ENCODE results near the gene POC1A. TPM values are rescaled to one million over a fixed set of nuclear protein-coding genes. Genes with fewer than 3 reads are reported as not detected.
"Not testable (repeated sequence)": the region's sequence is repeated elsewhere in the genome, so short reads cannot be mapped to it uniquely, and the experiment has no call there.

The POC1A gene
- total RNA-seq, 6 donors from 2014 or later, result 1.0 to 4.2 (median 2.8) TPM

DNA sequence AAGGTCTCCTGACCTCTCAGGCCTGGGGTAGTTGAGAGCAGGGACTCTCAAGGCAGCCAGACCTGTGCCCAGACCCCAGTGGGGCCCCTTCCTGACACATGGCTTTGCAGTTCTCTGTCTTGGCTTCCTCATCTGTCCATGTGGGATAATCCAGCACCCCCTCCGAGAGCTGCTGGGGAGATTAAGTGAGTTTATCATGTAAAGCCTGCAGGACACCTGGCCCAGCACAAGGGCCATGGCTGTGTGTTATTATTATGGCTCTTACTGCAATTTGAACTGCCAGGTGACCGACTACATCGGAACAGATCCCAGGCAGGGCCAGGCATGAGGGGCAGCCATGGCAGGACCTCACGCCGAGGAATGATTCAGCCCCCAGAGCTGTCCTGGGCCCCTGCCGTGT lies 110.5 kb downstream of the POC1A start:
- WGBS, 2 donors, result 85 to 86% methylated on average over 6 of the region's 6 CpGs
- no peaks in the 10 kb centered on the region for H3K27me3 ChIP-seq
- peaks cover 0 to 8% (median 0%) of the 10 kb centered on the region in 4 donors for H3K36me3 ChIP-seq
- no peaks in the 10 kb centered on the region for H3K9me3 ChIP-seq
- H3K27ac ChIP-seq, result peak overlapping the region in 2 of 4 donors; percentile 20 to 24
- no peak overlapping the region for H3K4me3 ChIP-seq
- no peak for ATAC-seq (ENCODE audit: low FRiP score in 2 of 2)
- TF ChIP-seq EP300 (IDR thresholded peaks at IDR 0.05) (no peak), POLR2A (IDR thresholded peaks at IDR 0.05) (no peak), POLR2AphosphoS5 (IDR thresholded peaks at IDR 0.05) (no peak)
- TF ChIP-seq, protein P1, sequence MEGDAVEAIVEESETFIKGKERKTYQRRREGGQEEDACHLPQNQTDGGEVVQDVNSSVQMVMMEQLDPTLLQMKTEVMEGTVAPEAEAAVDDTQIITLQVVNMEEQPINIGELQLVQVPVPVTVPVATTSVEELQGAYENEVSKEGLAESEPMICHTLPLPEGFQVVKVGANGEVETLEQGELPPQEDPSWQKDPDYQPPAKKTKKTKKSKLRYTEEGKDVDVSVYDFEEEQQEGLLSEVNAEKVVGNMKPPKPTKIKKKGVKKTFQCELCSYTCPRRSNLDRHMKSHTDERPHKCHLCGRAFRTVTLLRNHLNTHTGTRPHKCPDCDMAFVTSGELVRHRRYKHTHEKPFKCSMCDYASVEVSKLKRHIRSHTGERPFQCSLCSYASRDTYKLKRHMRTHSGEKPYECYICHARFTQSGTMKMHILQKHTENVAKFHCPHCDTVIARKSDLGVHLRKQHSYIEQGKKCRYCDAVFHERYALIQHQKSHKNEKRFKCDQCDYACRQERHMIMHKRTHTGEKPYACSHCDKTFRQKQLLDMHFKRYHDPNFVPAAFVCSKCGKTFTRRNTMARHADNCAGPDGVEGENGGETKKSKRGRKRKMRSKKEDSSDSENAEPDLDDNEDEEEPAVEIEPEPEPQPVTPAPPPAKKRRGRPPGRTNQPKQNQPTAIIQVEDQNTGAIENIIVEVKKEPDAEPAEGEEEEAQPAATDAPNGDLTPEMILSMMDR (IDR thresholded peaks at IDR 0.05), result no peak
- DNase-seq, result no peak
- H3K4me1 ChIP-seq, result peaks cover 48 to 59% (median 52%) of the 10 kb centered on the region in 4 donors

DNA sequence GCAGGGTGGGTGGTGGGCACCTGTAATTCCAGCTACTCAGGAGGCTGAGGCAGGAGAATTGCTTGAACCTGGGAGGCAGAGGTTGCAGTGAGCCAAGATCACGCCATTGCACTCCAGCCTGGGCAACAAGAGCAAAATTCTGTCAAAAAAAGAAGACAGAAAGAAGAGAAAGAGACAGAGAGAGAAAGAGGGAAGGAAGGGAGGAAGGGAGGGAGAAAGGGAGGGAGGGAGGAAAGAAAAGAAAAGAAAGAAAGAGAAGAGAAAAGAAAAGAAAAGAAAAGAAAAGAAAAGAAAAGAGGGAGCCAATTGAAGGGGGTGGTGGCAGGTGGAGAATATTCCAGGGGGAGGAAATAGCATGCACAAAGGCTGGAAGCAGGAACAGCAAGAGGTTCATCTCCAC lies 111.2 kb downstream of the POC1A start:
- 90 to 92% methylated on average over 1 of the region's 1 CpG for WGBS, 2 donors
- not testable (repeated sequence) for H3K27me3 ChIP-seq; H3K4me3 ChIP-seq; DNase-seq; H3K36me3 ChIP-seq; ATAC-seq (ENCODE audit: low FRiP score in 2 of 2); H3K27ac ChIP-seq; H3K9me3 ChIP-seq
- peaks cover 41 to 52% (median 48%) of the 10 kb centered on the region in 4 donors for H3K4me1 ChIP-seq

DNA sequence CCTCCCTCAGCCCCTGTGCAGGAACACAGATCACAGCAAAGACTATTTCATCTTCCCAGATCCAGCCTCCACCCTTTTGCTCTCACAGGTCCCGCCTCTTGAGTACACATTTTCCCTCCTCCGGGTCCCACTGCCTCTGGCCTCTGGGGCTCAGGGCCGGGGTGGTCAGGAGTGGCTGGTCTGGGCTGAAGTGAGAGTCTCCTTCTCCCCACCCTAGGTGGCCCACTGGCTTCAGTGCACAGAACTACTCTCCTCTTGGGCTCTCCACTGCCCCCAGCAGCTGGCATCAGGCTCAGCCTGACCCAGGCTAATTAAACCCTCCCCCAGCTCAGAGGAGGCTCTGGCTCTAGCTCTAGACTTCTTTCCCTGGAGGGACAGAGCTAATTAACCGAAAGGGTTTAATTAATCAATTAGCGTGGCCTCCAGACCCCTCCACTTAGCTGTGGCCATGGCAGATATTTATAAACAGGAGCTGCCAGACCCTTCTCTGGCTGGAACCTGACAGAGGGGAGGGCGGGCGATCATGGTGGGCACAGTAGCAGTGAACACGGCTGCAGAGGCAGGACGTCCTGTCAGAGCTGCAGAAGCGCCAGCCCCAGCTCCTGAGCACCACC lies 113.0 kb downstream of the POC1A start:
- TF ChIP-seq, protein P1 (IDR thresholded peaks at IDR 0.05), result peak in 1 of 6 experiments; percentile 20
- TF ChIP-seq POLR2A (IDR thresholded peaks at IDR 0.05) (no peak), POLR2AphosphoS5 (IDR thresholded peaks at IDR 0.05) (no peak), EP300 (IDR thresholded peaks at IDR 0.05) (no peak)
- no peak overlapping the region for H3K4me3 ChIP-seq
- H3K36me3 ChIP-seq, result no peaks in the 10 kb centered on the region
- peaks cover 25 to 35% (median 31%) of the 10 kb centered on the region in 4 donors for H3K4me1 ChIP-seq
- DNase-seq, result no peak
- no peaks in the 10 kb centered on the region for H3K9me3 ChIP-seq
- peak overlapping the region; percentile 59 to 90 (median 85) for H3K27ac ChIP-seq
- ATAC-seq (ENCODE audit: low FRiP score in 2 of 2), result no peak
- WGBS, 2 donors, result 76 to 77% methylated on average over 10 of the region's 10 CpGs
- H3K27me3 ChIP-seq, result no peaks in the 10 kb centered on the region

DNA sequence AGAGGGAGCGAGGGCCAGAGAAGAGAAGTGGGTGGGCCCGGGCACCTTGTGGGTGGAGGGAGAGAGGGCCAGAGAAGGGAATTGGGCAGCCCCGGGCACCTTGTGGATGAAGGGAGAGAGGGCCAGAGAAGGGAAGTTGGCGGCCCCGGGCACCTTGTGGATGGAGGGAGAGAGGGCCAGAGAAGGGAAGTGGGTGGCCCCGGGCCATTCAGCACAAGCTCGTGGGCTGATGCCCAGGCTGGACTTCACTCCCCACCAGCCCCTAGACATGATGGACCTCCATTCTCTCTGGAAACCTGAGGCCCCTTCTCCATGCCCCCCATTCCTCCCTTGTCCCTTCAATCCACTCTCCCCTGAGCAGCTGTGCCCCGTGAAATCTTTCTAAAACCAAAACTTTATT lies 113.6 kb downstream of the POC1A start:
- no peak for DNase-seq
- Histone ChIP-seq H3K9me3 (no peaks in the 10 kb centered on the region), H3K27ac (peak overlapping the region; percentile 59 to 90 (median 85)), H3K4me3 (no peak overlapping the region), H3K36me3 (no peaks in the 10 kb centered on the region), H3K4me1 (peaks cover 20 to 29% (median 26%) of the 10 kb centered on the region in 4 donors), H3K27me3 (no peaks in the 10 kb centered on the region)
- no peak for ATAC-seq (ENCODE audit: low FRiP score in 2 of 2)
- TF ChIP-seq POLR2AphosphoS5 (IDR thresholded peaks at IDR 0.05), result no peak
- no peak for TF ChIP-seq EP300 (IDR thresholded peaks at IDR 0.05)
- no peak for TF ChIP-seq POLR2A (IDR thresholded peaks at IDR 0.05)
- TF ChIP-seq, protein P1 (IDR thresholded peaks at IDR 0.05), result no peak
- 66 to 80% methylated on average over 8 of the region's 8 CpGs for WGBS, 2 donors

DNA sequence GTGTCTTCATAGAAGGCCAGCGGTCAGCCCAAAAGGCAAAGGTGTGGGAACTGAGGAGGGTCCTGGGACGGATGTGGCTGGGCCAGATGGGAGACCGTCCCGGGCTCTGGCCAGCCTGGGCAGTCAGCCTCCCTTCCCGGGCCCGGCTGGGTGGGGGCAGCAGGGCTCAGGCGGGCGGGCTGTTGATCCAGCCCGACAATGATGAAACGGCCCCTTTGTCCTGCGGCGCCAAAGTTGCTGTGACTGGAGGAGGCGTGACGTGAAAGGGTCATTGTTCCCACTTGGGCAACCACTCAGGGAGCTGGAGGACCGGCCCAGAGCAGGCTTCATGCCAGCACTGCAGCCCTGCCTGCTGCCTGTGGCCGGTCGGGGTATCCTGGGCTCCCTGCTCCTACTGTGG lies 114.4 kb downstream of the POC1A start:
- ATAC-seq (ENCODE audit: low FRiP score in 2 of 2) (peak; percentile 46 to 84), DNase-seq (peak; percentile 85 to 93)
- no peaks in the 10 kb centered on the region for H3K36me3 ChIP-seq
- peak; percentile 74 to 78 for TF ChIP-seq POLR2AphosphoS5 (IDR thresholded peaks at IDR 0.05)
- TF ChIP-seq, protein P1 (IDR thresholded peaks at IDR 0.05), result peak in 2 of 6 experiments; percentile 4 to 15
- peak in 1 of 4 donors; percentile 48 for TF ChIP-seq POLR2A (IDR thresholded peaks at IDR 0.05)
- TF ChIP-seq EP300 (IDR thresholded peaks at IDR 0.05), result peak in 2 of 4 donors; percentile 32 to 56
- no peaks in the 10 kb centered on the region for H3K27me3 ChIP-seq
- WGBS, 2 donors, result 28 to 40% methylated on average over 10 of the region's 17 CpGs
- peak overlapping the region in 1 of 4 donors; percentile 8 for H3K4me3 ChIP-seq
- no peaks in the 10 kb centered on the region for H3K9me3 ChIP-seq
- peak overlapping the region; percentile 75 to 90 (median 85) for H3K27ac ChIP-seq
- H3K4me1 ChIP-seq, result peaks cover 20 to 28% (median 26%) of the 10 kb centered on the region in 4 donors

All from upper lobe of left lung (tissue), 6 donors.